IMR-90 (cell line): ENCODE data around the gene CCR9. TPM values are rescaled to one million over a fixed set of nuclear protein-coding genes. Genes with fewer than 3 reads are reported as not detected.

Experiments used
- ATAC-seq: fragments of 200-7000 bp; cut with Tn5 transposase; 2 replicates; pipeline ENCODE4 v1.9.1; 2020; ENCODE audit warnings: low read depth, mild to moderate bottlenecking, moderate library complexity
- BruUV-seq: library from RNA; stranded (reverse); fragments of 400-500 nt; replicated peaks from 2 replicates; lab custom pipeline; 2021; lab: Mats Ljungman, UMichigan
- CTCF ChIA-PET: fragments of 300-600 bp; formaldehyde crosslinking; extraction: SDS; loops from one replicate; lab custom pipeline; 2021; ENCODE audit warnings: antibody characterized with exemption; lab: Yijun Ruan, JAX
- POLR2A ChIA-PET: fragments of 300-600 bp; sonication (Branson Sonifier 250); formaldehyde crosslinking; loops from one replicate; lab custom pipeline; 2022; ENCODE audit warnings: antibody characterized with exemption; ENCODE audit not compliant: unreplicated experiment; lab: Charles Lee
- DNase-seq: peaks from one replicate; pipeline ENCODE4 v3.0.0; 2013
- H2AFZ ChIP-seq: replicated peaks from 2 replicates; pipeline ENCODE3; 2013; ENCODE audit warnings: low read length, mild to moderate bottlenecking; ENCODE audit not compliant: poor library complexity
- H2AK5ac ChIP-seq: 2 replicates; pipeline ENCODE4 v1.6.1; 2013; ENCODE audit warnings: low read depth, low read length, inconsistent platforms
- H2AK9ac ChIP-seq: replicated peaks from 2 replicates; pipeline ENCODE3; 2013; ENCODE audit warnings: mild to moderate bottlenecking, low read depth, low read length, moderate library complexity; ENCODE audit not compliant: poor library complexity
- H2BK120ac ChIP-seq: 2 replicates; pipeline ENCODE4 v1.6.1; 2013; ENCODE audit warnings: low read depth, low read length, inconsistent platforms
- H2BK15ac ChIP-seq: 3 replicates; pipeline ENCODE4 v1.6.1; 2013; ENCODE audit warnings: low read depth, low read length, inconsistent platforms
- H2BK20ac ChIP-seq: 2 replicates; pipeline ENCODE4 v1.6.1; 2013; ENCODE audit warnings: low read depth, mild to moderate bottlenecking, inconsistent platforms, low read length, moderate library complexity
- H2BK5ac ChIP-seq: 2 replicates; pipeline ENCODE4 v1.6.1; 2013; ENCODE audit warnings: mild to moderate bottlenecking, low read depth, low read length, inconsistent platforms; ENCODE audit not compliant: poor library complexity, severe bottlenecking
- H3K14ac ChIP-seq: replicated peaks from 2 replicates; pipeline ENCODE4 v1.6.1; 2013; ENCODE audit warnings: low read depth, low read length, inconsistent platforms
- H3K18ac ChIP-seq: 2 replicates; pipeline ENCODE4 v1.6.1; 2013; ENCODE audit warnings: low read depth, low read length, control low read depth
- H3K23ac ChIP-seq: 2 replicates; pipeline ENCODE4 v1.6.1; 2013; ENCODE audit warnings: low read depth, low read length, inconsistent platforms
- H3K27ac ChIP-seq: 2 replicates; pipeline ENCODE4 v1.5.1; 2013; ENCODE audit warnings: mild to moderate bottlenecking, control low read depth, low read length; ENCODE audit not compliant: insufficient read depth
- H3K27me3 ChIP-seq: 2 replicates; pipeline ENCODE4 v1.6.1; 2013; ENCODE audit warnings: low read length; ENCODE audit not compliant: control insufficient read depth, insufficient read depth
- H3K36me3 ChIP-seq: 2 replicates; pipeline ENCODE4 v1.6.1; 2013; ENCODE audit warnings: low read length, mixed read lengths; ENCODE audit not compliant: control insufficient read depth, insufficient read depth
- H3K4ac ChIP-seq: 2 replicates; pipeline ENCODE4 v1.6.1; 2013; ENCODE audit warnings: low read depth, low read length, inconsistent platforms
- H3K4me1 ChIP-seq: 2 replicates; pipeline ENCODE4 v1.6.1; 2013; ENCODE audit warnings: low read length, mixed read lengths; ENCODE audit not compliant: control insufficient read depth, insufficient read depth
- H3K4me2 ChIP-seq: 2 replicates; pipeline ENCODE4 v1.6.1; 2013; ENCODE audit warnings: low read depth, mild to moderate bottlenecking, control low read depth, low read length, moderate library complexity
- H3K4me3 ChIP-seq: 2 replicates; pipeline ENCODE4 v1.5.1; 2013; ENCODE audit warnings: low read depth, mild to moderate bottlenecking, control low read depth, low read length, moderate library complexity; ENCODE audit not compliant: insufficient read depth
- H3K56ac ChIP-seq: 2 replicates; pipeline ENCODE4 v1.6.1; 2013; ENCODE audit warnings: low read length, inconsistent platforms; ENCODE audit not compliant: insufficient read depth; ENCODE audit errors: extremely low read depth
- H3K79me1 ChIP-seq, 2 experiments: 2 replicates each; pipeline ENCODE4 v1.6.1; 2013; ENCODE audit warnings: low read length in 2 of 2, inconsistent platforms in 1 of 2, low read depth in 1 of 2
- H3K9ac ChIP-seq: 2 replicates; pipeline ENCODE4 v1.6.1; 2013; ENCODE audit warnings: low read depth, low read length, control low read depth
- H3K9me1 ChIP-seq: 2 replicates; pipeline ENCODE4 v1.6.1; 2013; ENCODE audit warnings: low read length, inconsistent platforms; ENCODE audit not compliant: insufficient read depth
- H3K9me3 ChIP-seq: 2 replicates; pipeline ENCODE4 v1.6.1; 2013; ENCODE audit warnings: low read length; ENCODE audit not compliant: control insufficient read depth, insufficient read depth
- H4K20me1 ChIP-seq: 2 replicates; pipeline ENCODE4 v1.6.1; 2013; ENCODE audit warnings: low read length, inconsistent platforms; ENCODE audit not compliant: insufficient read depth
- H4K5ac ChIP-seq: 2 replicates; pipeline ENCODE4 v1.6.1; 2013; ENCODE audit warnings: mild to moderate bottlenecking, low read depth, low read length, control low read depth
- H4K8ac ChIP-seq, 2 experiments: 2 replicates each; pipeline ENCODE4 v1.6.1; 2013; ENCODE audit warnings: low read depth in 2 of 2, low read length in 2 of 2, control low read depth in 1 of 2, inconsistent platforms in 1 of 2
- H4K91ac ChIP-seq: 2 replicates; pipeline ENCODE4 v1.6.1; 2013; ENCODE audit warnings: low read depth, low read length, inconsistent platforms; ENCODE audit not compliant: insufficient read depth
- CEBPB ChIP-seq: IDR thresholded peaks from 2 replicates; pipeline ENCODE4 v1.6.1; 2012; ENCODE audit warnings: low read depth, low read length, improper control_type of control experiment
- MXI1 ChIP-seq: IDR thresholded peaks from 2 replicates; pipeline ENCODE4 v1.6.1; 2012; ENCODE audit warnings: low read depth, mild to moderate bottlenecking, low read length, moderate library complexity, borderline replicate concordance
- NFE2L2 ChIP-seq: fragments of 150-350 bp; IDR thresholded peaks from 2 replicates; pipeline ENCODE4 v1.6.1; 2016; ENCODE audit warnings: low read depth, mild to moderate bottlenecking, low read length
- RAD21 ChIP-seq: IDR thresholded peaks from 2 replicates; pipeline ENCODE4 v1.6.1; 2012; ENCODE audit warnings: low read length, improper control_type of control experiment
- USF2 ChIP-seq: fragments of 150-350 bp; IDR thresholded peaks from 2 replicates; pipeline ENCODE4 v1.6.1; 2017; ENCODE audit warnings: mild to moderate bottlenecking, antibody characterized with exemption, low read length, low read depth
- WGBS, 2 experiments: methylation state at CpG; one replicate each; pipeline versions ENCODE4 v1.1.5 to v1.1.7; 2013; ENCODE audit warnings: missing lambda C conversion rate in 2 of 2; ENCODE audit not compliant: insufficient read length in 1 of 2; ENCODE audit errors: extremely low coverage in 2 of 2; 5-methylcytosine and 5-hydroxymethylcytosine counted together
- dilution Hi-C: fragments of 300-500 bp; cut with HindIII; formaldehyde crosslinking; loops from one replicate; pipeline ENCODE4 v1.14.3; 2018; ENCODE audit warnings: low sequenced_read_pairs; ENCODE audit not compliant: unreplicated experiment
- in situ Hi-C: fragments of 300-500 bp; cut with MboI; formaldehyde crosslinking; loops from 3 replicates; pipeline ENCODE4 v1.14.3; 2019; ENCODE audit warnings: low sequenced_read_pairs, inconsistent platforms, mixed read lengths
- intact Hi-C: fragments of 100-400 bp; cut with micrococcal nuclease; formaldehyde crosslinking; loops from 2 replicates; pipeline ENCODE4 v1.10.0; 2022
- polyA plus RNA-seq, 3 experiments: library from polyadenylated mRNA; depleted of rRNA; stranded (reverse); fragments of >200 nt; gene quantifications; 2 replicates each; pipeline ENCODE4 v1.2.3, GENCODE V29; 2012; ENCODE audit warnings: low replicate concordance in 1 of 3
- total RNA-seq: library from RNA; depleted of rRNA; stranded (reverse); fragments of >200 nt; gene quantifications from 2 replicates; pipeline ENCODE4 v1.2.3, GENCODE V29; 2012

Gene CCR9
- total and polyA plus RNA-seq, 2 of the 4 experiments (the other 2 are of a cell fraction) = not detected

DNA sequence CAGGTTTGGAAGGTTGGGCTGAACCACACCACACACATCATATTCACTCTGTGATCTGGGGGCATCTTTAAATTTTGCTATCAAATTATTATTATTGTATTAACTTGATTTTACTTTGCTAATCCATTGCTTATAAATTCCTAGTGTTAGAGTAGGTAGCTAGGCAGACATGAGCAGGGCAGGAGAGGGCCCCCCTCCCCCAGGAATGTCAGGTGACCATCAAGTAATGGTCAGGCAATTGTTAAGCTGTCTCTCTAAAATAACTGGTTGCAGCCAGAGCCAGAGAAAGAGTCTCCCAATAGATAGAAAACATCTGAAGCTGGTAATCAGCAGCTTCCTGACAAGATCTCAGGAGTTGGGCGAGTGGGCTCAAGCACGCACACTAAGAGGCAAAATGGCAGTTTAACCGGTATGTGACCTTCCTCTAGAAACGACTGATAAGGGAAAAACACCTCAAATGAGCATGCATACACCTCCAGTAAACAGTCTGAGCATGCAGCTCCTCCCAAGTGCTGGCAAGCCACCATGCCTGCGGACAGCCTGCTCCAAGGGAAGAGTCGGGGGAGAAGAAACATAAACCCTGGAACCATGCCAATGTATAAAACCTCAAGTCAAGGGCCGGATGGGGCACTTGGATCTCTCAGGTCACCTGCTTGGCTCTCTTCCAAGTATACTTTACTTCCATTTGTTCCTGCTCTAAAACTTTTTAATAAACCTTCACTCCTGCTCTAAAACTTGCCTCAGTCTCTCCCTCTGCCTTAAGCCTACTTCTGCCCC is 53.8 kb downstream of the CCR9 start (continued):
- no peak for TF ChIP-seq NFE2L2

DNA sequence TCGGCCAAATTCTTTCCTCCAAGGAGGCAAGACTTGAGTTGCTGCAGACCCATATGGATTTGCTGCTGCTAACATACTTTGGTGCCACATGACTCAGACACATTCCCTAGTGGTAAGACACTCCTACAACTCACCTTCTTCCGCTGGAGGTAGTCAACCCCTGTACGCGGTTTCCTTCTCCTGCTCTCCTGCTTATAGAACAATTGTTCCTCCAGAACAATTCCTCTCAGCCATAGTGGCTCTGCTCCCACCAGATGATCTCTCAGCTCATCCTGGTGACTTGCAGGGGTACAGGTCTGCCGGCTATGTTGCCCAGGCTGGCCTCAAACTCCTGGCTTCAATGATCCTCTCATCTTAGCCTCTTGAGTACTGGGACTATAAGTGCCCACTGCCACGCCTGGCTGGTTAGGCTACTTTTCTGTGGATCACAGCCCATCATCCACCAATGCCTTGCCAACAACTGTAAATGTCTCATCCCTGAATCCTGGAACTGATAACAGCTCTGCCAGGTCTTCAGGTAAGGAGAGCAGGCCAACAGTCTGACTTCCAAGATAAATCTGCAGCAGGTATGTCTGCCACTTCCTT is 54.5 kb downstream of the CCR9 start:
- Histone ChIP-seq H3K23ac (no peak overlapping the region), H4K91ac (no peak overlapping the region), H2BK20ac (no peak overlapping the region), H3K56ac (no peak overlapping the region), H2AK5ac (no peak overlapping the region), H2BK15ac (no peak overlapping the region), H3K4me1 (peaks cover 4% of the 10 kb centered on the region), H4K8ac (no peak overlapping the region), H3K27me3 (no peaks in the 10 kb centered on the region), H3K36me3 (peaks cover 8% of the 10 kb centered on the region), H2AK9ac (no peak overlapping the region), H3K27ac (no peak overlapping the region), H3K4me2 (no peak overlapping the region), H4K20me1 (no peaks in the 10 kb centered on the region), H2AFZ (no peak overlapping the region), H3K4ac (no peak overlapping the region), H3K9me3 (peaks cover 4% of the 10 kb centered on the region; the same call in 1 of the 2 replicates), H3K79me1 (no peaks in the 10 kb centered on the region), H2BK5ac (no peak overlapping the region), H3K18ac (no peak overlapping the region), H3K9ac (no peak overlapping the region), H3K14ac (no peak overlapping the region), H4K5ac (no peak overlapping the region), H3K4me3 (no peak overlapping the region), H3K9me1 (peaks cover 12% of the 10 kb centered on the region; the same call in 1 of the 2 replicates), H2BK120ac (no peak overlapping the region)
- no peak for ATAC-seq
- ChIA-PET CTCF (interaction anchor here (4.0 kb wide), 1 partner anchor 138 kb away, joined by 84 read pairs; no protein-coding TSS in a partner anchor), POLR2A (no interaction called here)
- TF ChIP-seq MXI1 (no peak), USF2 (no peak), RAD21 (no peak), CEBPB (no peak)
- no TSS peak for BruUV-seq
- in situ Hi-C loops = loop anchor here (5.0 to 10.0 kb wide), 2 partner anchors 136 to 434 kb away; partner anchors contain the start of gene CCR5
- 93% methylated on average over 3 of the region's 6 CpGs; no CpG with 5 or more reads in 1 of the 2 experiments for WGBS, 2 experiments
- intact Hi-C loops = no loop called here
- DNase-seq = no peak
- dilution Hi-C loops = no loop called here
